Erythroblast (primary cell): ENCODE data around the gene AMPD3.

ENCODE experiments used
- GATA1 ChIP-seq: IDR thresholded peaks from 2 replicates; pipeline ENCODE4 v1.6.1; 2011; ENCODE audit warnings: low read depth, mild to moderate bottlenecking, control low read depth, low read length, moderate library complexity
- POLR2A ChIP-seq: IDR thresholded peaks from 2 replicates; pipeline ENCODE4 v1.6.1; 2011; ENCODE audit warnings: mild to moderate bottlenecking, low read length

DNA sequence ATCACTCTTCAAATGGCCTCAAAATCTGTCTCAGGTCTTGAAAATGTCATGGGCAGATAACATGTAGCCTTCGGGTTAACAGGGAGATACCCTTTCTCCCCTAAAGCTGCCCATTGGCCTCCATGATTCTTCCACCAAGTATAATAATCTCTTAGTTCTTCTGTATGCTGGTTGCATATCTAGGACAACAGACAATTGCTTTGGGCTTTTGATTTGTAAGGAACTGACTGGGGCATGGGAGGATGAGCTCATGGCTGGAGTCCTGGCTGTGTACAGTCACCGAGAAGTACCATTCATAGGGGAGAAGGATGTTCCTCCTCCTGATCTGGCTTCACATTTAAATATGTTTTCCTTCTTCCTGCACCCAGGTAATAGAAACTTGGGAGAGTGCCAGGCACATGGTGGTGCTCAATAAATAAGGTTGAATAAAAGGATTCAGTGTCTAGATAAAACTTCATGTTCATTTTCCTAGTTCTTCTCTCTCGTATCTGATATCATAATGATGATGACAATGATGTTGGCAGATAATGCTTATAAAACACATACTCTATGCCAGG lies 2.8 kb upstream of the AMPD3 start:
- no peak for TF ChIP-seq POLR2A
- TF ChIP-seq GATA1: no peak
